Panc1 (cell line): ENCODE results near the gene PINLYP. TPM values are rescaled to one million over a fixed set of nuclear protein-coding genes. Genes with fewer than 3 reads are reported as not detected.
"Not testable (repeated sequence)": the region's sequence is repeated elsewhere in the genome, so short reads cannot be mapped to it uniquely, and the experiment has no call there.

Experiments
- ATAC-seq: fragments of 200-7000 bp; cut with Tn5 transposase; 2 replicates; pipeline ENCODE4 v1.9.1; 2020; ENCODE audit warnings: mild to moderate bottlenecking, moderate library complexity
- BruUV-seq: library from RNA; stranded (reverse); fragments of 400-500 nt; replicated peaks from 2 replicates; lab custom pipeline; 2021; lab: Mats Ljungman, UMichigan
- CTCF ChIA-PET: fragments of 300-600 bp; sonication (Branson Sonifier 250); formaldehyde crosslinking; loops from one replicate; lab custom pipeline; 2022; ENCODE audit warnings: antibody characterized with exemption; lab: Charles Lee
- POLR2A ChIA-PET: fragments of 300-600 bp; sonication (Branson Sonifier 250); formaldehyde crosslinking; loops from one replicate; lab custom pipeline; 2022; ENCODE audit warnings: antibody characterized with exemption; lab: Charles Lee
- DNase-seq: peaks from one replicate; pipeline ENCODE4 v3.0.0-alpha.2; 2010; ENCODE audit warnings: low read depth, low spot score
- H3K27ac ChIP-seq: 2 replicates; pipeline ENCODE4 v1.5.1; 2011; ENCODE audit warnings: mild to moderate bottlenecking, low read length, inconsistent platforms
- H3K27me3 ChIP-seq: fragments of 200-500 bp; sonication (Bioruptor generic); 2 replicates; pipeline ENCODE4 v1.6.0; 2014; ENCODE audit warnings: low read length, inconsistent platforms; ENCODE audit not compliant: control insufficient read depth, insufficient read depth
- H3K36me3 ChIP-seq: fragments of 200-500 bp; sonication (Bioruptor generic); 2 replicates; pipeline ENCODE4 v1.5.1; 2014; ENCODE audit warnings: inconsistent platforms, mild to moderate bottlenecking, low read length, moderate library complexity; ENCODE audit not compliant: control insufficient read depth, insufficient read depth
- H3K4me1 ChIP-seq: 2 replicates; pipeline ENCODE4 v1.5.1; 2011; ENCODE audit warnings: inconsistent platforms, mild to moderate bottlenecking, low read length, moderate library complexity; ENCODE audit not compliant: control insufficient read depth, insufficient read depth
- H3K4me3 ChIP-seq, 2 experiments: 2 replicates each; pipeline ENCODE4 v1.5.1; 2011 to 2012; ENCODE audit warnings: low read depth in 2 of 2, low read length in 2 of 2, mild to moderate bottlenecking in 2 of 2, inconsistent platforms in 1 of 2, moderate library complexity in 1 of 2
- H3K9me3 ChIP-seq: fragments of 200-500 bp; sonication (Bioruptor generic); 2 replicates; pipeline ENCODE4 v1.5.1; 2014; ENCODE audit warnings: low read depth, mild to moderate bottlenecking, inconsistent platforms, low read length, moderate library complexity; ENCODE audit not compliant: control insufficient read depth, insufficient read depth
- POLR2AphosphoS5 ChIP-seq: IDR thresholded peaks from 2 replicates; pipeline ENCODE4 v1.6.1; 2012; ENCODE audit warnings: mild to moderate bottlenecking, low read depth, low read length, moderate library complexity
- SIN3A ChIP-seq: IDR thresholded peaks from 2 replicates; pipeline ENCODE4 v1.6.1; 2012; ENCODE audit warnings: low read depth, mild to moderate bottlenecking, low read length, moderate library complexity, borderline replicate concordance; ENCODE audit not compliant: insufficient read depth
- TCF7L2 ChIP-seq: IDR thresholded peaks from 2 replicates; pipeline ENCODE4 v1.6.1; 2011; ENCODE audit warnings: mild to moderate bottlenecking, low read depth, low read length, inconsistent platforms
- in situ Hi-C: cut with HindIII; loops from 2 replicates; pipeline ENCODE4 v1.10.0; 2016; ENCODE audit warnings: low sequenced_read_pairs, low pct_unique_long_range_greater_than_20kb
- intact Hi-C: fragments of 100-400 bp; cut with micrococcal nuclease; formaldehyde crosslinking; loops from one replicate; pipeline ENCODE4 v1.10.0; 2022; ENCODE audit not compliant: unreplicated experiment
- total RNA-seq: library from RNA; stranded (reverse); gene quantifications from one replicate; pipeline ENCODE4 v1.2.1, GENCODE V29; 2021; ENCODE audit not compliant: unreplicated experiment
- TF ChIP-seq, protein P1 (sequence below): fragments of 450-650 bp; IDR thresholded peaks from 2 replicates; pipeline ENCODE4 v1.5.1; 2017; ENCODE audit warnings: mild to moderate bottlenecking
- TF ChIP-seq, protein P2 (sequence below), 2 experiments: IDR thresholded peaks; 2 replicates each; pipeline ENCODE4 v1.6.1; 2011 to 2012; ENCODE audit warnings: low read depth in 2 of 2, control low read depth in 1 of 2, low read length in 1 of 2, mild to moderate bottlenecking in 1 of 2, moderate library complexity in 1 of 2; ENCODE audit not compliant: insufficient read depth in 1 of 2

Gene PINLYP
- total RNA-seq, 1 experiment from 2014 or later, result 0.21 TPM

- ChIA-PET CTCF (no interaction called here), POLR2A (no interaction called here)
- no TSS peak for BruUV-seq
- TF ChIP-seq, protein P1, sequence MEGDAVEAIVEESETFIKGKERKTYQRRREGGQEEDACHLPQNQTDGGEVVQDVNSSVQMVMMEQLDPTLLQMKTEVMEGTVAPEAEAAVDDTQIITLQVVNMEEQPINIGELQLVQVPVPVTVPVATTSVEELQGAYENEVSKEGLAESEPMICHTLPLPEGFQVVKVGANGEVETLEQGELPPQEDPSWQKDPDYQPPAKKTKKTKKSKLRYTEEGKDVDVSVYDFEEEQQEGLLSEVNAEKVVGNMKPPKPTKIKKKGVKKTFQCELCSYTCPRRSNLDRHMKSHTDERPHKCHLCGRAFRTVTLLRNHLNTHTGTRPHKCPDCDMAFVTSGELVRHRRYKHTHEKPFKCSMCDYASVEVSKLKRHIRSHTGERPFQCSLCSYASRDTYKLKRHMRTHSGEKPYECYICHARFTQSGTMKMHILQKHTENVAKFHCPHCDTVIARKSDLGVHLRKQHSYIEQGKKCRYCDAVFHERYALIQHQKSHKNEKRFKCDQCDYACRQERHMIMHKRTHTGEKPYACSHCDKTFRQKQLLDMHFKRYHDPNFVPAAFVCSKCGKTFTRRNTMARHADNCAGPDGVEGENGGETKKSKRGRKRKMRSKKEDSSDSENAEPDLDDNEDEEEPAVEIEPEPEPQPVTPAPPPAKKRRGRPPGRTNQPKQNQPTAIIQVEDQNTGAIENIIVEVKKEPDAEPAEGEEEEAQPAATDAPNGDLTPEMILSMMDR, result no peak
- TF ChIP-seq, protein P2, sequence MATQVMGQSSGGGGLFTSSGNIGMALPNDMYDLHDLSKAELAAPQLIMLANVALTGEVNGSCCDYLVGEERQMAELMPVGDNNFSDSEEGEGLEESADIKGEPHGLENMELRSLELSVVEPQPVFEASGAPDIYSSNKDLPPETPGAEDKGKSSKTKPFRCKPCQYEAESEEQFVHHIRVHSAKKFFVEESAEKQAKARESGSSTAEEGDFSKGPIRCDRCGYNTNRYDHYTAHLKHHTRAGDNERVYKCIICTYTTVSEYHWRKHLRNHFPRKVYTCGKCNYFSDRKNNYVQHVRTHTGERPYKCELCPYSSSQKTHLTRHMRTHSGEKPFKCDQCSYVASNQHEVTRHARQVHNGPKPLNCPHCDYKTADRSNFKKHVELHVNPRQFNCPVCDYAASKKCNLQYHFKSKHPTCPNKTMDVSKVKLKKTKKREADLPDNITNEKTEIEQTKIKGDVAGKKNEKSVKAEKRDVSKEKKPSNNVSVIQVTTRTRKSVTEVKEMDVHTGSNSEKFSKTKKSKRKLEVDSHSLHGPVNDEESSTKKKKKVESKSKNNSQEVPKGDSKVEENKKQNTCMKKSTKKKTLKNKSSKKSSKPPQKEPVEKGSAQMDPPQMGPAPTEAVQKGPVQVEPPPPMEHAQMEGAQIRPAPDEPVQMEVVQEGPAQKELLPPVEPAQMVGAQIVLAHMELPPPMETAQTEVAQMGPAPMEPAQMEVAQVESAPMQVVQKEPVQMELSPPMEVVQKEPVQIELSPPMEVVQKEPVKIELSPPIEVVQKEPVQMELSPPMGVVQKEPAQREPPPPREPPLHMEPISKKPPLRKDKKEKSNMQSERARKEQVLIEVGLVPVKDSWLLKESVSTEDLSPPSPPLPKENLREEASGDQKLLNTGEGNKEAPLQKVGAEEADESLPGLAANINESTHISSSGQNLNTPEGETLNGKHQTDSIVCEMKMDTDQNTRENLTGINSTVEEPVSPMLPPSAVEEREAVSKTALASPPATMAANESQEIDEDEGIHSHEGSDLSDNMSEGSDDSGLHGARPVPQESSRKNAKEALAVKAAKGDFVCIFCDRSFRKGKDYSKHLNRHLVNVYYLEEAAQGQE (IDR thresholded peaks at IDR 0.05; ENCODE audit: insufficient read depth in 1 of 2, low read depth in 2 of 2, low read length in 1 of 2), result no peak
- no peak for TF ChIP-seq TCF7L2
- TF ChIP-seq POLR2AphosphoS5, result no peak
- TF ChIP-seq SIN3A, result no peak
- intact Hi-C loops, result no loop called here
- Histone ChIP-seq H3K27ac (no peak overlapping the region), H3K4me1 (no peaks in the 10 kb centered on the region), H3K9me3 (no peaks in the 10 kb centered on the region), H3K27me3 (no peaks in the 10 kb centered on the region), H3K4me3 (no peak overlapping the region), H3K36me3 (no peaks in the 10 kb centered on the region)
- in situ Hi-C loops, result no loop called here
- ATAC-seq, result no peak
- no peak for DNase-seq
Measured at GRCh38 chr19:43586346-43586745, 10.7 kb downstream of the PINLYP start.

DNA sequence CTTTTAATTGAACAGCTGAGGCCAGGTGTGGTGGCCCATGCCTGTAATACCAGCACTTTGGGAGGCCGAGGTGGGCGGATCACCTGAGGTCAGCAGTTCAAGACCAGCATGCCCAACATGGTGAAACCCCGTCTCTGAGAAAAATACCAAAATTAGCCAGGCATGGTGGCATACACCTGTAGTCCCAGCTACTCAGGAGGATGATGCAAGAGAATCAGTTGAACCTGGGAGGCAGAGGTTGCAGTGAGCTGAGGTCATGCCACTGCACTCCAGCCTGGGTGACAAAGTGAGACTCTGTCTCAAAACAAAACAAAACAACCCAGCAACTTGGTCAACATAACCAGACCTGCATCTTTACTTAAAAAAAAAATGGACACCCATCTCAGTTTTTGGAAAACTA lies 11.4 kb downstream of the PINLYP start:
- not testable (repeated sequence) for H3K36me3 ChIP-seq
- CTCF ChIA-PET, result interaction anchor here (0.6 to 0.7 kb wide), 2 partner anchors 51 to 67 kb away, joined by 4 to 7 read pairs; no protein-coding TSS in a partner anchor

GRCh38 chr19:43589277-43589676 lies 13.7 kb downstream of the PINLYP start:
- H3K9me3 ChIP-seq, result no peaks in the 10 kb centered on the region
- TF ChIP-seq POLR2AphosphoS5 (no peak), SIN3A (no peak), TCF7L2 (no peak)
- TF ChIP-seq, protein P2 (IDR thresholded peaks at IDR 0.05; ENCODE audit: insufficient read depth in 1 of 2, low read depth in 2 of 2, low read length in 1 of 2), result no peak
- TF ChIP-seq, protein P1, result no peak
- H3K27ac ChIP-seq, result no peak overlapping the region
- no TSS peak for BruUV-seq
- H3K4me1 ChIP-seq, result no peaks in the 10 kb centered on the region
- intact Hi-C loops, result no loop called here
- H3K4me3 ChIP-seq, result no peak overlapping the region
- CTCF ChIA-PET, result interaction anchor here (0.6 kb wide), 1 partner anchor 54 kb away, joined by 3 read pairs; no protein-coding TSS in a partner anchor
- in situ Hi-C loops, result no loop called here
- H3K27me3 ChIP-seq, result no peaks in the 10 kb centered on the region
- DNase-seq, result no peak
- no peaks in the 10 kb centered on the region for H3K36me3 ChIP-seq
- ATAC-seq, result no peak
- POLR2A ChIA-PET, result no interaction called here

More for the DNA sequence above, 11.4 kb downstream of the PINLYP start:
- H3K4me3 ChIP-seq, intact Hi-C loops, POLR2A ChIA-PET, ATAC-seq, H3K9me3 ChIP-seq, H3K4me1 ChIP-seq, DNase-seq, BruUV-seq, H3K27ac ChIP-seq, in situ Hi-C loops, H3K27me3 ChIP-seq: not testable (repeated sequence)
